B cell (primary cell): ENCODE results near the gene THSD7B. TPM values are rescaled to one million over a fixed set of nuclear protein-coding genes. Genes with fewer than 3 reads are reported as not detected.

Experiments used
- ATAC-seq: fragments of 200-7000 bp; cut with Tn5 transposase; one replicate; pipeline ENCODE4 v1.10.0; 2021; ENCODE audit warnings: low read depth, mild to moderate bottlenecking, moderate number of reproducible peaks, moderate library complexity
- CTCF ChIA-PET: fragments of 350-600 bp; sonication (Branson Sonifier 250); formaldehyde crosslinking; loops from one replicate; lab custom pipeline; 2021; ENCODE audit warnings: antibody characterized with exemption, inconsistent platforms; lab: Charles Lee
- POLR2A ChIA-PET: fragments of 350-600 bp; sonication (Branson Sonifier 250); formaldehyde crosslinking; loops from one replicate; lab custom pipeline; 2021; ENCODE audit warnings: antibody characterized with exemption; lab: Charles Lee
- DNase-seq: peaks from one replicate; pipeline ENCODE4 v3.0.0; 2013
- H2AFZ ChIP-seq: 2 replicates; pipeline ENCODE4 v1.6.1; 2012; ENCODE audit warnings: mild to moderate bottlenecking, low read depth, low read length; ENCODE audit not compliant: insufficient read depth, poor library complexity, severe bottlenecking
- H3K27ac ChIP-seq, 2 donors: 1 replicate in 1 of 2; 2 replicates in 1 of 2; pipeline ENCODE4 v1.5.1; 2012 to 2013; ENCODE audit warnings: low read length in 2 of 2, mild to moderate bottlenecking in 2 of 2, moderate library complexity in 1 of 2
- H3K27me3 ChIP-seq, 4 experiments: fragments of 200-600 bp in 1 of 4; sonication (generic) in 1 of 4; replicated peaks in 1 of 4; 1 replicate in 2 of 4; 2 replicates in 2 of 4; pipeline versions ENCODE4 v1.6.1 to v1.7.0; 2013 to 2016; ENCODE audit warnings: low read length in 3 of 4, mild to moderate bottlenecking in 2 of 4, mixed read lengths in 1 of 4, moderate library complexity in 1 of 4; ENCODE audit not compliant: insufficient read depth in 4 of 4, control insufficient read depth in 3 of 4; ENCODE audit errors: control extremely low read depth in 1 of 4
- H3K36me3 ChIP-seq, 2 experiments: replicated peaks in 1 of 2; 1 replicate in 1 of 2; 2 replicates in 1 of 2; pipeline versions ENCODE4 v1.6.1 to v1.7.1; 2013; ENCODE audit warnings: low read length in 1 of 2; ENCODE audit not compliant: insufficient read depth in 2 of 2, control insufficient read depth in 1 of 2; ENCODE audit errors: control extremely low read depth in 1 of 2, extremely low read depth in 1 of 2
- H3K4me1 ChIP-seq, 2 donors: fragments of 200-600 bp in 1 of 2; sonication (generic) in 1 of 2; 1 replicate in 1 of 2; 2 replicates in 1 of 2; pipeline versions ENCODE4 v1.5.1 to v1.6.1; 2013 to 2017; ENCODE audit warnings: low read length in 2 of 2; ENCODE audit not compliant: control insufficient read depth in 2 of 2, insufficient read depth in 2 of 2
- H3K4me2 ChIP-seq: replicated peaks from 2 replicates; pipeline ENCODE3; 2012; ENCODE audit warnings: mild to moderate bottlenecking, low read depth, low read length; ENCODE audit not compliant: poor library complexity, severe bottlenecking
- H3K4me3 ChIP-seq, 5 experiments: fragments of 200-600 bp in 1 of 5; sonication (generic) in 1 of 5; 1 replicate in 3 of 5; 2 replicates in 2 of 5; pipeline versions ENCODE4 v1.5.1 to v1.7.0; 2011 to 2016; ENCODE audit warnings: low read length in 4 of 5, mild to moderate bottlenecking in 4 of 5, low read depth in 2 of 5, control low read depth in 1 of 5, moderate library complexity in 1 of 5; ENCODE audit not compliant: insufficient read depth in 1 of 5; ENCODE audit errors: control extremely low read depth in 1 of 5, extremely low read depth in 1 of 5
- H3K79me2 ChIP-seq: fragments of 200-600 bp; sonication (generic); one replicate; pipeline ENCODE4 v1.6.0; 2016; ENCODE audit warnings: low read length; ENCODE audit not compliant: control insufficient read depth, insufficient read depth
- H3K9ac ChIP-seq: fragments of 200-600 bp; sonication (generic); 2 replicates; pipeline ENCODE4 v1.6.1; 2017; ENCODE audit warnings: mild to moderate bottlenecking, low read length, moderate library complexity
- H3K9me3 ChIP-seq, 3 donors: one replicate each; pipeline versions ENCODE4 v1.6.1 to v1.7.1; 2013; ENCODE audit warnings: low read length in 2 of 3; ENCODE audit not compliant: control insufficient read depth in 2 of 3, insufficient read depth in 1 of 3; ENCODE audit errors: control extremely low read depth in 1 of 3
- H4K20me1 ChIP-seq: 2 replicates; pipeline ENCODE4 v1.6.0; 2012; ENCODE audit warnings: mild to moderate bottlenecking, low read length; ENCODE audit not compliant: insufficient read depth, control insufficient read depth, poor library complexity, severe bottlenecking
- H3K27ac Mint-ChIP-seq: one replicate; pipeline ENCODE4 v1.8.0; 2021; ENCODE audit warnings: mixed read lengths
- H3K27me3 Mint-ChIP-seq: one replicate; pipeline ENCODE4 v1.8.0; 2021; ENCODE audit warnings: mixed read lengths
- H3K4me1 Mint-ChIP-seq: one replicate; pipeline ENCODE4 v1.8.0; 2021; ENCODE audit warnings: mixed read lengths
- H3K4me3 Mint-ChIP-seq: one replicate; pipeline ENCODE4 v1.8.0; 2021; ENCODE audit warnings: mixed read lengths
- H3K9me3 Mint-ChIP-seq: one replicate; pipeline ENCODE4 v1.8.0; 2022; ENCODE audit warnings: mixed read lengths; ENCODE audit not compliant: insufficient read depth
- EZH2 ChIP-seq: IDR thresholded peaks from 2 replicates; pipeline ENCODE4 v1.6.1; 2012; ENCODE audit warnings: borderline replicate concordance, low read depth, mild to moderate bottlenecking, moderate library complexity, low read length; ENCODE audit not compliant: insufficient read depth, poor library complexity, severe bottlenecking
- WGBS: methylation state at CpG from one replicate; pipeline ENCODE4 v1.1.5; 2013; ENCODE audit warnings: missing lambda C conversion rate; ENCODE audit not compliant: insufficient coverage; 5-methylcytosine and 5-hydroxymethylcytosine counted together
- intact Hi-C: fragments of 100-400 bp; cut with micrococcal nuclease; formaldehyde crosslinking; loops from one replicate; pipeline ENCODE4 v1.10.0; 2022
- polyA plus RNA-seq: library from polyadenylated mRNA; depleted of rRNA; stranded (reverse); fragments of >200 nt; gene quantifications from 2 replicates; pipeline ENCODE4 v1.2.3, GENCODE V29; 2012
- total RNA-seq, 2 donors: library from RNA; stranded (reverse); fragments of 120-200 nt in 1 of 2; gene quantifications; 1 replicate in 1 of 2; 2 replicates in 1 of 2; pipeline versions ENCODE4 v1.2.3 to v1.2.4, GENCODE V29; 2013 to 2022
- TF ChIP-seq, protein P1 (sequence below): fragments of 200-600 bp; IDR thresholded peaks from one replicate; pipeline ENCODE4 v1.8.0; 2022; ENCODE audit warnings: antibody characterized with exemption, mild to moderate bottlenecking

The THSD7B gene
- total and polyA plus RNA-seq, 2 donors (not counting 1 experiment from before 2014, with no cell fraction given), result 0.76 TPM; not detected in 1

DNA sequence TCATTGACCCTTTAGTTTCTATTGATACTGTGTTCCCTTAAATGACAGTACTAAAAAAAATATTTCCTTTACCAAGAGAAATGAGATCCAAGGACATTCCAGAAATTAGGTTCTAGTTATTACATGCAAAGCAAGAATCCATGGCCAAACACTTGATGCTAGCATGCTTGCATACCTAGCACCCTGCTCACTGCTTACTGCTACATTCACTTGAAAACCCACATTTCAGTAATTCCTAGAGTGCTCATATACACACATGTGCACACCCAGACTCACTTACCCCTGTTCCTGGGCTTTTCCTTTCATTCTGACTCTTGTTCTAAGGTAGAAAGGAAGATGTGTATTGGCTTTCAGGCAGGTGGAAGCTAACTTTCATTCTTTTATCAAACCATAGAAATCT is 395.9 kb downstream of the THSD7B start:
- Mint-ChIP-seq H3K4me3 (no peak overlapping the region), H3K4me1 (no peaks in the 10 kb centered on the region), H3K27me3 (no peaks in the 10 kb centered on the region), H3K27ac (no peak overlapping the region), H3K9me3 (peaks cover 3% of the 10 kb centered on the region)
- intact Hi-C loops, result no loop called here
- DNase-seq (no peak), ATAC-seq (no peak)
- no peak for TF ChIP-seq EZH2
- TF ChIP-seq, protein P1, sequence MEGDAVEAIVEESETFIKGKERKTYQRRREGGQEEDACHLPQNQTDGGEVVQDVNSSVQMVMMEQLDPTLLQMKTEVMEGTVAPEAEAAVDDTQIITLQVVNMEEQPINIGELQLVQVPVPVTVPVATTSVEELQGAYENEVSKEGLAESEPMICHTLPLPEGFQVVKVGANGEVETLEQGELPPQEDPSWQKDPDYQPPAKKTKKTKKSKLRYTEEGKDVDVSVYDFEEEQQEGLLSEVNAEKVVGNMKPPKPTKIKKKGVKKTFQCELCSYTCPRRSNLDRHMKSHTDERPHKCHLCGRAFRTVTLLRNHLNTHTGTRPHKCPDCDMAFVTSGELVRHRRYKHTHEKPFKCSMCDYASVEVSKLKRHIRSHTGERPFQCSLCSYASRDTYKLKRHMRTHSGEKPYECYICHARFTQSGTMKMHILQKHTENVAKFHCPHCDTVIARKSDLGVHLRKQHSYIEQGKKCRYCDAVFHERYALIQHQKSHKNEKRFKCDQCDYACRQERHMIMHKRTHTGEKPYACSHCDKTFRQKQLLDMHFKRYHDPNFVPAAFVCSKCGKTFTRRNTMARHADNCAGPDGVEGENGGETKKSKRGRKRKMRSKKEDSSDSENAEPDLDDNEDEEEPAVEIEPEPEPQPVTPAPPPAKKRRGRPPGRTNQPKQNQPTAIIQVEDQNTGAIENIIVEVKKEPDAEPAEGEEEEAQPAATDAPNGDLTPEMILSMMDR, result no peak
- H3K9ac ChIP-seq, result no peak overlapping the region
- no peaks in the 10 kb centered on the region for H3K79me2 ChIP-seq
- no peaks in the 10 kb centered on the region for H4K20me1 ChIP-seq
- no peaks in the 10 kb centered on the region for H3K36me3 ChIP-seq
- no peak overlapping the region for H3K4me2 ChIP-seq
- ChIA-PET CTCF (no interaction called here), POLR2A (no interaction called here)
- H2AFZ ChIP-seq, result no peak overlapping the region
- no peak overlapping the region for H3K27ac ChIP-seq
- H3K4me1 ChIP-seq, result no peaks in the 10 kb centered on the region
- H3K27me3 ChIP-seq, result no peaks in the 10 kb centered on the region
- H3K9me3 ChIP-seq, result peaks cover 0 to 2% (median 0%) of the 10 kb centered on the region in 3 donors
- H3K4me3 ChIP-seq, result no peak overlapping the region

DNA sequence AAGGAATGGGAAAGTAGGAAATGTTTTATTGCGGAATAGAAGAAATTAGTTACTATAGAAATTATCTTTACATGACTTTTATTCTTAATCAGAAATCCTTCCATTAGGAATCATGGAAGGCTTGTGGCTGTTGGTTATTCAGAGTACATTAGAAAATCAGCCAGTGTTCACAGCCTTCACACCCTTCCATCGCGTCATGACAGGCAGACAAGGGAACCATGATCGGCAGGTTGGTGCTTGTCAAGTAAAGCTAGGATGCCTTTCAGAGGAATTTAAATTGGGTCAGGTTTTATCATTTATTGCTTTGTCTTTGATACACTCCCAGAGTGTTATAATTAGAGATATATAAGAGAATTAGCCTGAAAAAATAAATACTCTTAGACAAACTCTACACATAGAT is 400.6 kb downstream of the THSD7B start:
- Histone ChIP-seq H3K79me2 (no peaks in the 10 kb centered on the region), H3K4me1 (no peaks in the 10 kb centered on the region), H3K27ac (no peak overlapping the region), H3K9ac (no peak overlapping the region), H3K27me3 (no peaks in the 10 kb centered on the region), H3K4me3 (no peak overlapping the region), H3K36me3 (no peaks in the 10 kb centered on the region), H2AFZ (no peak overlapping the region), H4K20me1 (no peaks in the 10 kb centered on the region), H3K9me3 (peaks cover 0 to 2% (median 0%) of the 10 kb centered on the region in 3 donors), H3K4me2 (no peak overlapping the region)
- ATAC-seq, result no peak
- DNase-seq, result no peak
- WGBS, result no CpG with 5 or more reads among the region's 4 CpGs
- H3K4me1 Mint-ChIP-seq, result no peaks in the 10 kb centered on the region
- H3K27me3 Mint-ChIP-seq, result no peaks in the 10 kb centered on the region
- H3K4me3 Mint-ChIP-seq, result no peak overlapping the region
- ChIA-PET CTCF (no interaction called here), POLR2A (no interaction called here)
- intact Hi-C loops, result no loop called here
- no peak for TF ChIP-seq EZH2
- TF ChIP-seq, protein P1, result no peak
- peaks cover 5% of the 10 kb centered on the region for H3K9me3 Mint-ChIP-seq
- H3K27ac Mint-ChIP-seq, result no peak overlapping the region
